Body of pancreas (tissue), 4 donors: ENCODE data around the gene ZNF322. TPM values are rescaled to one million over a fixed set of nuclear protein-coding genes. Genes with fewer than 3 reads are reported as not detected.

Experiments
- ATAC-seq: fragments of 150-250 bp; one replicate; pipeline ENCODE4 v1.9.1; 2016
- DNase-seq, 4 donors: peaks; one replicate each; pipeline ENCODE4 v3.0.0-alpha.2; 2019
- H3K27ac ChIP-seq, 4 donors: fragments of 200-600 bp; sonication (generic); 1 replicate in 3 of 4; 2 replicates in 1 of 4; pipeline versions ENCODE4 v1.5.1 to v1.6.1; 2016 to 2019; ENCODE audit warnings: mild to moderate bottlenecking in 1 of 4, mixed read lengths in 1 of 4, moderate library complexity in 1 of 4
- H3K27me3 ChIP-seq, 2 donors: fragments of 200-600 bp; sonication (generic); one replicate each; pipeline ENCODE4 v1.6.0; 2016; ENCODE audit warnings: mild to moderate bottlenecking in 1 of 2
- H3K36me3 ChIP-seq, 2 donors: fragments of 200-600 bp; sonication (generic); replicated peaks in 1 of 2; 2 replicates each; pipeline ENCODE4 v1.5.1; 2016; ENCODE audit warnings: low read depth in 2 of 2; ENCODE audit not compliant: insufficient read depth in 1 of 2
- H3K4me1 ChIP-seq: fragments of 200-600 bp; sonication (generic); one replicate; pipeline ENCODE4 v1.6.0; 2016
- H3K4me3 ChIP-seq, 2 donors: fragments of 200-600 bp; sonication (generic); 1 replicate in 1 of 2; 2 replicates in 1 of 2; pipeline ENCODE4 v1.5.1; 2016 to 2019
- H3K9me3 ChIP-seq, 3 donors: fragments of 200-600 bp; sonication (generic); 1 replicate in 2 of 3; 2 replicates in 1 of 3; pipeline ENCODE4 v1.5.1; 2016
- POLR2A ChIP-seq, 3 donors: fragments of 450-650 bp; IDR thresholded peaks; one replicate each; pipeline ENCODE4 v1.6.1; 2016; ENCODE audit warnings: antibody characterized with exemption in 3 of 3, mild to moderate bottlenecking in 2 of 3
- WGBS, 2 donors: methylation state at CpG; one replicate each; pipeline ENCODE4 v1.1.5; 2017; 5-methylcytosine and 5-hydroxymethylcytosine counted together
- intact Hi-C: fragments of 100-400 bp; cut with DNase I; formaldehyde crosslinking; loops from one replicate; pipeline ENCODE4 v1.15.1; 2023
- total RNA-seq, 2 donors: library from RNA; depleted of rRNA; stranded (reverse); fragments of >200 nt; gene quantifications; one replicate each; pipeline ENCODE4 v1.1.0, GENCODE V29; 2016
- TF ChIP-seq, protein P1 (sequence below), 7 experiments: fragments of 450-650 bp in 4 of 7; fragments of 200-600 bp in 3 of 7; sonication (generic) in 3 of 7; IDR thresholded peaks; one replicate each; pipeline ENCODE4 v1.5.1; 2016 to 2019; ENCODE audit warnings: antibody characterized with exemption in 7 of 7

Gene ZNF322
- total RNA-seq, 2 donors from 2014 or later, result 6.6 to 9.3 TPM

DNA sequence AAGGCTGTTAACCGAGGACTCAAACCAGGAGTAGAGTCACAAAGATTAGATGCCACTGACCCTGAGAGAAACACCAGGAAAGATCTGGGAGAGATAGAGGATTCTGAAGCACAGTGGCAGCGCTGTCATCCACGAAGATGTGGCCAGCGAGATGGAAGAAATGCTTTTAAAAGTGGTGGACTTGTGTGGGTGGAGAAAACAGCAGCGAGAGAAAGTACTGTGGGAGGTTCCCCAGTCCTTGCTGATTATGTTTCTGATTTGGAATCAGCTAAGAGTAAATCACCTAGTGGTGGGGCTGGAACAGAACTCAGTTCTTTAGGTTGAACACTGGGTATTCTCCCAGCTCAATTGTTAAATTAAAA is 435 bp upstream of the ZNF322 start:
- no peak for TF ChIP-seq POLR2A (IDR thresholded peaks at IDR 0.05)
- TF ChIP-seq, protein P1, sequence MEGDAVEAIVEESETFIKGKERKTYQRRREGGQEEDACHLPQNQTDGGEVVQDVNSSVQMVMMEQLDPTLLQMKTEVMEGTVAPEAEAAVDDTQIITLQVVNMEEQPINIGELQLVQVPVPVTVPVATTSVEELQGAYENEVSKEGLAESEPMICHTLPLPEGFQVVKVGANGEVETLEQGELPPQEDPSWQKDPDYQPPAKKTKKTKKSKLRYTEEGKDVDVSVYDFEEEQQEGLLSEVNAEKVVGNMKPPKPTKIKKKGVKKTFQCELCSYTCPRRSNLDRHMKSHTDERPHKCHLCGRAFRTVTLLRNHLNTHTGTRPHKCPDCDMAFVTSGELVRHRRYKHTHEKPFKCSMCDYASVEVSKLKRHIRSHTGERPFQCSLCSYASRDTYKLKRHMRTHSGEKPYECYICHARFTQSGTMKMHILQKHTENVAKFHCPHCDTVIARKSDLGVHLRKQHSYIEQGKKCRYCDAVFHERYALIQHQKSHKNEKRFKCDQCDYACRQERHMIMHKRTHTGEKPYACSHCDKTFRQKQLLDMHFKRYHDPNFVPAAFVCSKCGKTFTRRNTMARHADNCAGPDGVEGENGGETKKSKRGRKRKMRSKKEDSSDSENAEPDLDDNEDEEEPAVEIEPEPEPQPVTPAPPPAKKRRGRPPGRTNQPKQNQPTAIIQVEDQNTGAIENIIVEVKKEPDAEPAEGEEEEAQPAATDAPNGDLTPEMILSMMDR (IDR thresholded peaks at IDR 0.05), result peak in 4 of 7 experiments; percentile 5 to 33 (median 23)
- WGBS, 2 donors, result 0 to 2% methylated on average over 5 of the region's 5 CpGs
- ATAC-seq, result peak; percentile 43

DNA sequence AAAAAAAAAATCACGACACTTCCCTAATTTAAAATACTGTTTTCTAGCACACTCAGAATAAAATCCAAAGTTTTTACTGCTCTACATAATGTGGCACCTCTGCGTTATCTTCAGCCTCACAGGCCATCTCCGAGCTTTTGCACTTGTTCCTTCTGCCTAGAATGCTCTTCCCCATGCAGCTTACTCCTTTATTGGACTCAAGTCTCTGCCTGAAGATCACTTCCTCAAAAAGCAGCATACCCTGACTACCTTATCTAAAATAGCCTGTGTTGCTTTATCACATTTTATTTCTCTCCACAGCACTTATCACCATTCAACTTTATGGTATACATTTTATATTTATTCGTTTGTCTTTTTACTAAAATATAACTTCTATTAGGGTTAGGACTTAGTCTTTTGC is 2.3 kb downstream of the ZNF322 start:
- Histone ChIP-seq H3K4me1 (peaks cover 19% of the 10 kb centered on the region), H3K9me3 (no peaks in the 10 kb centered on the region), H3K36me3 (peaks cover 0 to 3% of the 10 kb centered on the region in 2 donors), H3K27me3 (no peaks in the 10 kb centered on the region), H3K27ac (no peak overlapping the region), H3K4me3 (no peak overlapping the region)
- DNase-seq (no peak), ATAC-seq (no peak)
- no peak for TF ChIP-seq POLR2A (IDR thresholded peaks at IDR 0.05)
- TF ChIP-seq, protein P1 (IDR thresholded peaks at IDR 0.05), result no peak
- 87 to 91% methylated on average over 4 of the region's 4 CpGs for WGBS, 2 donors
- intact Hi-C loops, result no loop called here

More for the DNA sequence above, 435 bp upstream of the ZNF322 start:
- Histone ChIP-seq H3K9me3 (no peaks in the 10 kb centered on the region), H3K36me3 (no peaks in the 10 kb centered on the region), H3K4me3 (peak overlapping the region; percentile 23 to 72), H3K4me1 (peaks cover 19% of the 10 kb centered on the region), H3K27me3 (no peaks in the 10 kb centered on the region), H3K27ac (peak overlapping the region; percentile 58 to 89 (median 78))
- intact Hi-C loops, result no loop called here
- DNase-seq, result peak in 1 of 4 donors; percentile 6

DNA sequence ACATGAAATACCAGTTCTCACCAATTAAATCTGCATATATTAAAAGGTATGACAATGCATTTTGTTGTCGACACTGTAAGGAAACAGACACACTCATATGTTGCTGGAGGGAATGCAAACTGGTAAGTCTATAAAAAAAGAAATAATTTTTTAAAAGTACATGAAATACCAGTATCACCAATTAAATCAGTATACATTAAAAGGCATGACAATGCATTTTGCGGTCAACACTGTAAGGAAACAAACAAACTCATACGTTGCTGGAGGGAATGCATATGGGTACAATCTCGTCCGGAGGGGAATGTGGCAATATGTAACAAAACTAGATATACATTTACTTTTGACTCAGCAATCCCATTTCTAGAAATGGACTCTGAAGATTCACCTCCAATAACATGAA is 6.5 kb downstream of the ZNF322 start:
- Histone ChIP-seq H3K36me3 (peaks cover 0 to 3% of the 10 kb centered on the region in 2 donors), H3K27ac (no peak overlapping the region), H3K4me3 (no peak overlapping the region), H3K4me1 (peaks cover 9% of the 10 kb centered on the region), H3K27me3 (no peaks in the 10 kb centered on the region), H3K9me3 (no peaks in the 10 kb centered on the region)
- TF ChIP-seq, protein P1 (IDR thresholded peaks at IDR 0.05), result no peak
- no peak for TF ChIP-seq POLR2A (IDR thresholded peaks at IDR 0.05)
- intact Hi-C loops, result no loop called here
- WGBS, 2 donors, result 95 to 96% methylated on average over 5 of the region's 5 CpGs
- ATAC-seq (no peak), DNase-seq (no peak)

DNA sequence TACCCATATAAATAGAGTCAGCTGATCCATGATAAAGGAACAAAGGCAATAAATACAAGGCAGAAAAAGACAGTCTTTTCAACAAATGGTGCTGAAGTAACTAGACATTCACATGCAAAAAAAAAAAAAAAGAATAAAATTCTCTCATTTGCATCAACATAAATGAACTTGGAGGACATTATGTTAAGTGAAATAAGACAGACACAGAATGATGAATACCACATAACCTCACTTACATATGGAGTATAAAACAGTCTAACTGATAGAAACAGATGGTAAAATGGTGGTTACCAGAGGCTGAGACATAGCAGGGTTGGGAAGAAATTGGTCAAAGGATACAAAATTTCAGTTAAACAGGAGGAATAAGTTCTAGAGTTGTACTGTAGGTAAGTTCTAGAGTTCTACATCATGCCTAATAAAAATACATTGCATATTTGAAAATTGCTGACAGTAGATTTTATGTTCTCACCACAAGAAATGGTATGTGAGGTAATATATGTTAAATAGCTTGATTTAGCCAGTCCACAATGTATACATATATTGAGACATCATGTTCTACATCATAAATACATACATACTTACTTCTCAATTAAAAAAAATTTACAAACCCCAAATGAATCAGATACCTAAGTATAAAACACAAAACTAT is 8.3 kb downstream of the ZNF322 start:
- peaks cover 0 to 3% of the 10 kb centered on the region in 2 donors for H3K36me3 ChIP-seq
- H3K4me3 ChIP-seq, result no peak overlapping the region
- no peaks in the 10 kb centered on the region for H3K4me1 ChIP-seq
- no peaks in the 10 kb centered on the region for H3K27me3 ChIP-seq
- no peak for TF ChIP-seq POLR2A (IDR thresholded peaks at IDR 0.05)
- TF ChIP-seq, protein P1 (IDR thresholded peaks at IDR 0.05), result no peak
- no peak for DNase-seq
- H3K27ac ChIP-seq, result no peak overlapping the region
- ATAC-seq, result no peak
- intact Hi-C loops, result no loop called here
- H3K9me3 ChIP-seq, result no peaks in the 10 kb centered on the region

DNA sequence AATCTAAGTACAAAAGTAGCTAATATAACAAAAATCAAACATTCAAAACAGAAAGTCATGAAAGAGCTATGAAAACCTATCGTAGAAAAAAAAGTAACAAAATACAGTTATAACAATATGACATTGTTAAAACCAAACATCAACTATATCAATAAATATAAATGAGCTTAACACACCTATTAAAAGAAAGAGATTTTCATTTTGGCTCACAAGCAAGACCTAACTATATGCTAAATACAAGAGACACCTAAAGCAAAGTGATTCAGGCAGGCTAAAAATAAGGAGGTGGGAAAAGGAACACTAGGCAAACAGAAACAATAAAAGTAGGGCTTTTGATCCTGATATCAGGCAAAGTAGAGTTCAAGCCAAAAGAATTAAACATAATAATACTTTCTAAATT is 13.5 kb downstream of the ZNF322 start:
- WGBS, 2 donors, result 89 to 90% methylated on average over 1 of the region's 1 CpG
- Histone ChIP-seq H3K27ac (no peak overlapping the region), H3K9me3 (no peaks in the 10 kb centered on the region), H3K4me1 (no peaks in the 10 kb centered on the region), H3K36me3 (peaks cover 17 to 27% of the 10 kb centered on the region in 2 donors), H3K4me3 (no peak overlapping the region), H3K27me3 (no peaks in the 10 kb centered on the region)
- TF ChIP-seq, protein P1 (IDR thresholded peaks at IDR 0.05), result no peak
- no peak for TF ChIP-seq POLR2A (IDR thresholded peaks at IDR 0.05)
- intact Hi-C loops, result no loop called here
- DNase-seq (no peak), ATAC-seq (no peak)
